HPDE6-E6E7 (cell line): ENCODE measurements around the gene FRAS1.
A peak's percentile ranks its signal among the peaks of the same experiment; 100 is the strongest.
"Not testable (repeated sequence)": the region's sequence is repeated elsewhere in the genome, so short reads cannot be mapped to it uniquely, and the experiment has no call there.

Experiments used
- DNase-seq: peaks from one replicate; pipeline ENCODE4 v3.0.0; 2011; ENCODE audit warnings: missing footprints; ENCODE audit errors: extremely low spot score

FRAS1 gene

GRCh38 chr4:78510681-78511080, 453.6 kb downstream of the FRAS1 start:
- DNase-seq: no peak

DNA sequence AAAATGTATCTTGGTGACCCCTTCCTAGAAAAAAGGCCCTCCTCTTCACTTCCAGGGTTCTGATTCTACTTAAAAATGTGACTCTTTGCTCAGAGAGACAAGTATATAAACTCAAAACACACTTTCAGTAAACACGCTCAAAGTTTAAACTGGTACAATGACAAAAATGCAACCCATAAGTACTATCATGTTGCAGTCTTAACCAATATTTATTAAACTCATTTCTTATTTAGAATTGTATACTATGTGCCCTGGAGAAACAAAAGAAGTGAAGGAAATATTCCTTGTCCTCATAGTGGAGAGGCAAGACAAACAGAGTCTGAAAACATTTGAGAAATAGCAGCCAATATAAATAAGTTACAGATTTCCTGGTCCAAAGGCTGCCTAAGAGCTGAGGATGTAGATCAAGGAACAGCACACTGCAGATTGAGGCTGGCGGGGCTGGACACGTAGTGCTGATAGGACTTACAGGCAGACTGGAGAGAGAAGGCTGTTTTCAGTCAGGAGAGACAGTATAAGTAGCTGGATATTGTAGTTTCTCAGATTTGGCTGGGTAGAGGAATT, 455.3 kb downstream of the FRAS1 start:
- DNase-seq: no peak

DNA sequence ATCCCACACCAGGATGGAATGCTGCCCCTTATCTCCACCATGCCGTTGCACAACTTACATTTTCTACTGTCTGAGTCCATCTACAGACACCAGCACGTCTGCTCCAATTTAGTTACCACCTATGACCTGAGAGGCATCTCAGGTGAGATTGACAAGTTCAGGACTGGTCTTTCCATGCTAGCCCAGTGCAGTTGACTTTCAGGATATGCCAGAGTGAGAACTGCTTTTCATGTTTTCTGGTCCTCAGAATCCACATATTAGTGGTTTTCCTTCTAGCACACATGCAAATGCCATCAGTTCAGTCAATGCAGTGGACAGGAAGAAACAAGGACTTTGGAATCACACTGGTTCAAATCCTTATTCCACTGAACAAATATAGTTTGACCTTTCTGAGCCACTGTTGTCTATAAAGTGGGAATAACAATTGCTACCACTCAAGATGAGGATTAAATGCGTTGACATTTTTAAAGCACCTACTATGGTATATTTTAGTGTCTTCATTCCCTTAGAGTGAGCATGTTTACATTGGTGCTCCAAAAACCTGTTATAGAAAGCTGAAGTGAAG, 456.4 kb downstream of the FRAS1 start:
- DNase-seq: no peak

DNA sequence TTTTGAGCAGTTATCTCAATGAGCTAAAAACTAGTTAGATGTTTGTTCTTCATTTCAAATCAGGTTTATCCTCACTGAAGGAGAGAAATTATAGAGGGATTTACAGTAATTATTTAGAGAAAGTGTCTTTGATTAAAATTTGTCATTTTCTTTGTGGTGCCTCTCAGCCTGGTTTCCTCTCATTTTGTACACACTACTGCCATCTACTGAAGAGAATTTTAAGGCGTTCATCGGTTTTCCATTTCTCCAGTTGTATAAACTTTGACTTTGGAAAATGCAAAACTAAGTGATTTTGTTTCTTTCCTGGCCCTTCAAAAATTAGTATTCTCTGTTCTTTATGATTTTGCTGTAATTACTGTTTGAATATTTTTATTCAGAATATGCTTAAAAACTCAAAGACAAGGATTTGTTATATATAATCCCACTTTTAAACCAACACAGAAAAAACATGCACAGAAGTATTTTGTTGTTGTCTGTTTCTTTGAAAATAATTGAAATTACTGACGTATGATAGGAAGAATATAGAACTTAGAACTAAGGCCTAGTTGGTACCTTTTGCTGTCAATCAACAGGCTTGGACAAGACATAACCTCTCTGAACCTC, 460.0 kb downstream of the FRAS1 start:
- peak; percentile 23 for DNase-seq

DNA sequence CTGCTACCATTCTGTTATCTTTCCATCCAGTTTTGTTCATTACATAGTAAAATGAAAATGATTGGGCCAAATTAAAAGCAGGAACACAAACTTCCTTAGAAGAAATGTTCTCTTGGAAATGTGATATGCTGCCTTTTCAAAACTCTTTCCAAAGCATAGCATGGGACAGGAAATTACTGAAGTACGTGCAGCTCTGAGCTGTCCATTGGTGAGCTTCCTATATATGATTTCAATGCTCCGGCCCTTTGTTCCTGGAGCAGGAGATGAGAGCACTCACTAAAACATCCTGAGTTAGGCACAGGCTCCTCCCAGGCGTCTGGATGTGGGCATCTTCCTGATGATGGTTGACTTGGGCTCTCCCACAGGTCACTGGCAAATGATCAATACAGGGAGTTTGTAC, 461.4 kb downstream of the FRAS1 start:
- DNase-seq: no peak

- DNase-seq: no peak
Observed at GRCh38 chr4:78519962-78520361, 462.8 kb downstream of the FRAS1 start.

DNA sequence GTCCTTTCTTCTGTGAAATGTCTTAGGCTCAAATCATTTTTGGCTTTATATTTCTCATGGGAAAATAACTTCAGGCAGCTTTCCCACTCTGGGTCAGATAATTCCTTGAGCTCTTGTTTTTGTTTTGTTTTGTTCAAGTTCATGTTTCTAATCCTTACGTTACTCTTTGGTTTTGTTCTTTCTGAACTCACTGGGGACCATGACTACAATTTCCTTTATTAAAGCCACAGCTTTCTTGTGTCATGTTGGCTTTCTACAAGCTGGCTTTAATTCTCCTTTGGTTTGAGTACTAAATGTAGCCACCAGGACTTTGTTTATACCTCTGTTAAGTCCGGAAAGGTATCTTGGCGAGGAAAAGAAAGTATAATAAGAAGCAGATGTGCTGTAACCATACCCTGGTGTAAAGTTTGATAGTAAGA, 463.7 kb downstream of the FRAS1 start:
- no peak for DNase-seq

- DNase-seq: no peak
Observed at GRCh38 chr4:78524009-78524408, 466.9 kb downstream of the FRAS1 start.

- no peak for DNase-seq
Observed at GRCh38 chr4:78525559-78525958, 468.4 kb downstream of the FRAS1 start.

DNA sequence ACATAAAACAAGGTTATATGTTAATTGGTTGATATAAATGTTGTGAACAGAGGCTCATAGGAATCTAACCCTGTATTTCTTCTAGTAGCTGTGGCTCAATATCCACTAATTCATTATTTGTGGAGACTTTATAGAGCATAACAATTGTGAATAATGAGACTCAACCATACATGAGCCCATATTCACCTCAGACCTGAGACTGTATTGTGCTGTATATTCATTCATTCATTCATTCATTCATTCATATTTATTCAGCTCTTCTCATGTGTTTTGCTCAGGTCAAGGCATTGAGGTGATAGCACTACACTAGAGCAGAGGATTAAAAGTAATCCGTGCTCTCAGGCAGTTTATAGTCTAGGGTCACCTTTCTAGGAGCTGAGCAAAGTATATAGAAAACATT, 470.0 kb downstream of the FRAS1 start:
- no peak for DNase-seq

GRCh38 chr4:78527555-78527954, 470.4 kb downstream of the FRAS1 start:
- DNase-seq: no peak

GRCh38 chr4:78528327-78528726, 471.2 kb downstream of the FRAS1 start:
- no peak for DNase-seq

GRCh38 chr4:78529569-78530209, 472.6 kb downstream of the FRAS1 start:
- DNase-seq: peak; percentile 72

DNA sequence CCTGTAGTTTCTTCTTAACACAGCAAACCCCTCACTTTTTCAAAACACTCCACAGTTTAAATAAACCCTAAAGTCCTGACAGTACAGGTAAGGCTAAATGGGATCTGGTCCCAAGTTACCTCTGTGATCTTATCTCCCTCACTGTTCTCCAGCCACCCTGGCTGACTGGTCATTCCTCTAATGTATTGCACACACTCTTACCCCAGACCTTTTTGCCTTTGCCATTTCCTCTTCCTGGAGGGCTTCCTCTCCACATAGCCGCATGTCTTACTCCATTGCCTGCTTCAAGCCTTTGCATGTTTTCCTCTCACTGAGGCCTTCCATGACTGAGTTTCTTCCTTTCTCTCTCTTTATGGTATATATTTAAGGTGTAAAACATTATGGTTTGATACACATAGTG, 474.9 kb downstream of the FRAS1 start:
- DNase-seq: no peak

GRCh38 chr4:78533854-78534253, 476.7 kb downstream of the FRAS1 start:
- DNase-seq: no peak

- peak; percentile 37 for DNase-seq
Observed at GRCh38 chr4:78534286-78534955, 477.3 kb downstream of the FRAS1 start.

DNA sequence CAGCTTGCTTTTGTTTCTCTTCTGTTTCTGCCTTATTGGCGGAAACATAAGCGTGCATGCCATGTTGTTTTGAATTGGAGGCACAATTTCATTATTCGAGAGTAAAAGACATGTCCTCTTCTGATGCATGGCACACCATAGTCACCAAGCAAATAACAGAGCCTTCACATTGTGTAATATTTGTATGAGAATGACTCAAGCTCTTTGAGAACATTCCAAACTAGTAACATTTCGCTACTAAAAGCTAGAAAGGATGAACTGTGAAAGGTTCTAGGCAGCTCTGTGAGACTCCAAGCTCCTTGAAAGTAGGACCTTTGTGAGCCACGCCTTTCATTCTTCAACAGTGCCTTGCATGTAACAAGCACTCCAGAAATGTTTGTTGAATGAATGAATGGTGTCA, 485.2 kb downstream of the FRAS1 start:
- DNase-seq: no peak

- DNase-seq: no peak
Observed at GRCh38 chr4:78543424-78544125, 486.5 kb downstream of the FRAS1 start.

DNA sequence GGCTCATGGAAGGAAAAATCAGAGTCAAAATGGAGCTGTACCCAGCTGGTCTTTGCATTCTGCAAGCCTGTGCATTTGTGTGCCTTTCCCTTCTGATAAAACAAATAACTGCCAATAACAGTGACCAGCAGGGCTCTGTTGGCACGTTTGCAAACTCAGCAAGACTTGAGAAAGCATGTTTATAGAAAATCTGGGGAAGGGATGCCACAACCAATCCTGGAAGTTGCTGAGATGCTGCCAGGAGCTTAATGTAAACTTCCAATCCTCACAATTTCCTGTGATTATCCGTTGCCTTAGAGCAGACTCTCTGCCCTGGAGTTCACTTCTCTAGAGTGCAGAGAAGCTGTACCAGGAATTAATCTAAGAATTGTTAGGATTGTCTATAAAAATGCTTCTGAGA, 487.6 kb downstream of the FRAS1 start:
- DNase-seq: no peak

GRCh38 chr4:78545275-78546246, 488.4 kb downstream of the FRAS1 start:
- DNase-seq: no peak

DNA sequence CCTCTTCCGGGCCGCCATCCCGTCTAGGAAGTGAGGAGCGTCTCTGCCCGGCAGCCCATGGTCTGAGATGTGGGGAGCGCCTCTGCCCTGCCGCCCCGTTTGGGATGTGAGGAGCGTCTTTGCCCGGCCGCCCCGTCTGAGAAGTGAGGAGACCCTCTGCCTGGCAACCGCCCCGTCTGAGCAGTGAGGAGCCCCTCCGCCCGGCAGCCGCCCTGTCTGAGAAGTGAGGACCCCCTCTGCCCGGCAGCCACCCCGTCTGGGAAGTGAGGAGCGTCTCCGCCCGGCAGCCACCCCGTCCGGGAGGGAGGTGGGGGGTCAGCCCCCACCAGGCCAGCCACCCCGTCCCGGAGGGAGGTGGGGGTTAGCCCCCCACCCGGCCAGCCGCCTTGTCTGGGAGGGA, 490.8 kb downstream of the FRAS1 start:
- not testable (repeated sequence) for DNase-seq
